HG03354 (cell line): ENCODE data around the gene LPAR5.

ENCODE experiments used
- ATAC-seq: cut with Tn5 transposase; IDR thresholded peaks from one replicate; pipeline ENCODE4 v1.9.1; 2021; ENCODE audit warnings: mild to moderate bottlenecking; ENCODE audit not compliant: unreplicated experiment, poor library complexity, severe bottlenecking

Gene LPAR5

DNA sequence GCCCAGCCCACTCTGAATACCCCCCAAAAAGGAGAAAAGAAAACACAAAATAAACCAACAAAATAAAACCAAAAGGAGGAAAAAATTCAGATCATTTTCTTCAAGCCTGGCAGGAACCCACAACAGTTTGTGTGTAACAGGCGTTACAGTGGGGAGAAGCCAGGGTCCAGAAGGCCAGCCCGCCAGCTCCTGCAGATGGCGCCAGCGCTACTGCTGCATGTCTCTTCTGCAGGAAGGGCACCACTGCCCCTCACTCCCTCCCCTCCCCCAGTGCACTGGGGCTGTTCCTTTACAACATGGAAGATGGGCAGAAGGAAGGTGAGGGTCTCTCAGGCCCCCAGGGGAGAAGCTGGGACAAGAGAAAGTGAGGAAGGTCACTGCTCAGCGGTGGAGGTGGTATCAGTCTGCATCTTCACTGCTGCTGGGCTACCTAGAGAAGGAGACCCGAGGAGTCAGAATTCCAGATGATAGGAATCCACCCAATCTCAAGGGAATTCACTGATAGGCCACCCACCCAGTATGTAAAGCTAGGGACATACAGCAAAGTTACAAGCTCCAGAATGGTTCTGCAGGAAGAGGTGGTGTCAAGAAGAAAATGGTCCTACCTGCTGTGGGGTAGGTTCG is 65.4 kb downstream of the LPAR5 start:
- ATAC-seq = no peak

DNA sequence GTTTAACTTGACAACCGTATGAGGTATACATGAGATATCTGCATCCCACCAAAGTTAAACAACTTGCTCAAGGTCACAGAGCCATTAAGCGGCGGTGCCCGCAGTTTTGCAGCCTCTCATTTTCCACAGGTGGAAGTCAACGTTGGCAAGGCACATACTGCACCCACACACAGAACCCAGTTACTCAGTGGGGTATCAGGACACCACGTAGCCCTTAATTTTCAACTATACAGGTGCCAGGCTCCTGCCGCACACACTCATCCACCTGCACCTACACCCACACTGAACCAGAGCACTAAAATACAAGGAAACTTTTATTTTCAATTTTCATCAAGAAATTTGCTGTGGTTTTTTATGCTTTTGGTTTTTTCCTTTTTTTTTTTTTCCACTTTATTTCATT is 66.0 kb downstream of the LPAR5 start:
- ATAC-seq = no peak

DNA sequence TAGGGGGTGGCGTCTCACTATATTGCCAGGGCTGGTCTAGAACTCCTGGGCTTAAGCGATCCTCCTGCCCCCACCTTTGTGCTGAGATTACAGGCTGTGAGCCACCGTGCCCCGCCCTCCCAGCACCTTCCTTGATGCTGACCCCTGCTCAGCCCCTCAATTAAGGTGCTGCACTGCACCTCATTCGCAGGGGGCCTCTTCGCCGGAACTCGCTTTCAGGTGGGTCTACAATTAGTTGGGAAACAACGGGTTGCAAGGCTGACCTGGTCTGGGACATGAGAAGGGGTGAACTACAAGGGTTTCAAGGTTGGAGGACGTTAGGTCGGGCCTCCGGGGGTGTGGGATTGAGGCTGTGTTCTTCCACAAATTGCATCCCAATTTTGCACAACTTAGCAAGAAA is 66.4 kb downstream of the LPAR5 start:
- ATAC-seq = no peak
